NCI-H345 treated with DMSO at 0.1 percent for 48 hours (cell line): Measurements from ENCODE around the gene GLCCI1.
"Not testable (repeated sequence)": the region's sequence is repeated elsewhere in the genome, so short reads cannot be mapped to it uniquely, and the experiment has no call there.

Source experiments
- DNase-seq: peaks from one replicate; lab custom pipeline; 2025; ENCODE audit not compliant: unreplicated experiment; lab: John Stamatoyannopoulos, UW

GLCCI1 gene

DNA sequence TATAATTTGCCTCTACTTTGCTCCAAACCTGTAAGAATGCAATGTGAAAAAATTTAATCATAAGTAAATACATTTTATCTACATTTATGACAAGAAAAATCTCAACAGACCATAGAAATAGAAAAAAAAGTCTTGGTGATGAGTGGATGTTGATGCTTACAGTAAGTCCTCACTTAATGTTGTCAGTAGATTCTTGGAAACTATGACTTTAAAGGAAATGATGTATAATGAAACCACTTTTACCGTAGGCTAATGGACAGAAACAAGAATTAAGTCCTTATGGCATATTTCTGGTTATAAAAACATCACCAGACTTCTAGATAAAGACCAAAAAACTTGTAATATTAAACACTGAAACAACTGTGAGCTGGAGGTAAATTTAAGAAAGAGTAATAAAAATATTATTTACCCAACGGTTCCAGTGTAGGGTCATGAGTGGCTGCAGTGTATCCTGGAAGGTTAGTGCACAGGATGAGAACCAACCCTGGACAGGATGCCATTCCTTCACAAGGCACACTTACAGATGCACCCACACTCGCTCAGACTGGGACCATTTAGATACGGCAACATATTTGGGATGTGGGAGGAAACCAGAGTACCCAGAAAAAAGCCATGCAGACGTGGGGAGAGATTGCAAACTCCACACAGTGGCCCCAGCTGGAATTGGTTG, 76.3 kb downstream of the GLCCI1 start:
- no peak for DNase-seq

DNA sequence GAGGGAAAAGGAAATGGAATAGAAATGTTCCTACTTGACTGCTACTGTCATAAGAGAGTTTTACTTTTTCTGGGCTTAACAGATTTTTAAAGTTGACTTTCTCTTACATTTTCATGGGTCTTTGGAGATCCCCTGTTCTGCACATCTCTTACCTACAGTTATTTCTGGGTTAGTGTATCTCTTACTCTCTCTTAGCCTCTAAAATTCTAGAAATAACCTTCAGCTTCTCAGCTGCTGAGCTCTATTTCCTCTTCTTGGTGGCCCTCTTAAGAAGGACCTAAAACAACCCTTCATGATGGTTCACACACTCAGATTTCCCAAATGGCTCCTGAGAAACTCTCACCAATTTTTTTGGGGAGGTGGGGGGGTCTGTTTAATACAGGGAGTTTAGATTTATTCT, 79.5 kb downstream of the GLCCI1 start:
- DNase-seq: not testable (repeated sequence)

DNA sequence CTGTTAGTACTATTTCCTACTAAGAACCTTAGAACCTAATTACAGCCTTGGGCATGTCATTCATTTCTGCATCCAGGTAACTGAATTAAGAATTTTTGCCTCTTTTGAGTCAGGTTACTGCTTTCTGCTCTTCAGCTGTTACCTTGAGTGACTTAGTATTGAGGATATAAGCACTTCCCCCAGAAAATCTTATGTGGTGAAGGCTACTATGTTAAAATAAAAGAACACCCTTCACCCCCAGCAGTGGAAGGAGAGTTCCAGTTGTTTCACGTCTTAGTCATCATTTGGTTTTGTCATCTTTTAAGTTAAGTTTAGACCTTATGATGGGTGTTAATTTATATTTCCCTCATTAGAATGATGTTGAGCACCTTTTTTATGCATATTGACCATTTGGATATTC, 82.8 kb downstream of the GLCCI1 start:
- no peak for DNase-seq

DNA sequence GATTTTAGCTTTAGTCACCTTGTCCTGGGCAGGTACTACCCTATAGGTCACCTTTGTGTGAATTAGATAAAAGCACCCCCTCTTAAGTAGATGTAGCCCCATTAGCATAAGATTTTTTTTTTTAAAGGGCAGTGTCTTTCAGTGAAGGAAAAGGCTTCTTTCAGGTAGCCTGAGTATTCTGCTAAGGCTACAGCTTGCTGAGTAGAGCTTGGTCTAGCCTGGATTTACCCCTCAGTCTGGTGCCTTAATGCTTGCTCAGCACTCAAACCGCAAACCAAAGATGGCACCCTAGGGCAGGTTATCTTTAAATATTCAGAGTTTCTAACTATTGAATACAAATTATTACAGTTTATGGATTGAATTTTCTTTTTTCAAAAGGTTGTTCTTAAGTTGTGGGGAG, 83.4 kb downstream of the GLCCI1 start:
- no peak for DNase-seq

DNA sequence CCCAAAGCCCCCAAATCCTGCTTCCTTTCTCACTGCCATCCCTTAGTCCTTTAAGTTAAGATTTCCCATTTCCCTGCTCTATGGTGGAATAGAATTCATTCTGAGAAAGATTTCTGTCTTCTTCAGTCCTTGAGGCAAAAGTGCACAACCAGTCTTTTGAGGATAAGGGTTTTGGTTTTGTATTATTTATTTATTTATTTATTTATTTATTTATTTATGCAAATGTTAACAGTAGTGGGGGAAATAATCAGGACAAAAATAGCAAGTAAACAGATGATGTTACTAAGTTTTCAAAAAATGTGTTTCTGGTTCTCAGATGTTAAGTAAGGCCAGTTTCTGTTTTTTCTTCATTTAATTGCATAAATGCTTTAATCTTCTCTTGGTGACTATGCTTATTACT, 84.2 kb downstream of the GLCCI1 start:
- no peak for DNase-seq

DNA sequence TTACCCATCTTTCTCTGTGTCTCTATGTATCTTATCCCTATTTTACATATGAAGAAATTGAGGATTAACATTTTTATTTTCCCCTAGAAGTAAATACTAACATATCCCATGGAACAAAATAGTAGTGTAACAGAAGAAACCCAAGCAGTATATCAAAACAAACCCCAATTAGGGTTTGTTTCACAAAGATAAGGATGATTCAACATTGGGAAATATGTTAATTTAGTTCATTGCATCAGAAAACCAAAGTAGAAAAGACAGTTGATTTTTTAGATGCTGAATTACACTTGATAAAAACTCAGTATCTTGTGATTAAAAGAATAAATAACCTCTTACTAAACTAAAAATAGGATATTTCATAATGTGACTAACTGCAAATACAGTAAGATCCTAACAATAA, 87.8 kb downstream of the GLCCI1 start:
- no peak for DNase-seq

DNA sequence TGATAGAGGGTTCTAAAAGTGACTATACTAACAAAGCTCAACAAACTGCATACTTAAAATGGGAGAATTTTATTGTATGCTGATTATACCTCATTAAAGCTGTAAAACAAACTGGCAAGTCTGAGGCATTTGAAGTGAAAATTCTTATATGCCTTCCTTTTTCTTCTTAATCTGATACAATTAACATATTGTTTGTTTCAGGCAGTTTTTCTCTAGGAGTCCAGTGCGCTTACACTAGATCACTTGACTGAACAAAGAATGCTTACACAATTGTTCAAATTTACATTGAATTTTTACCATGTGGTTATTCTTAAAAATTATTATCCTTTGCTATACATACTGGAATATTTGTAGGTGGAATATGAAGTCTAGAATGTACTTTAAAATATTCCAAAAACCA, 89.0 kb downstream of the GLCCI1 start:
- no peak for DNase-seq

DNA sequence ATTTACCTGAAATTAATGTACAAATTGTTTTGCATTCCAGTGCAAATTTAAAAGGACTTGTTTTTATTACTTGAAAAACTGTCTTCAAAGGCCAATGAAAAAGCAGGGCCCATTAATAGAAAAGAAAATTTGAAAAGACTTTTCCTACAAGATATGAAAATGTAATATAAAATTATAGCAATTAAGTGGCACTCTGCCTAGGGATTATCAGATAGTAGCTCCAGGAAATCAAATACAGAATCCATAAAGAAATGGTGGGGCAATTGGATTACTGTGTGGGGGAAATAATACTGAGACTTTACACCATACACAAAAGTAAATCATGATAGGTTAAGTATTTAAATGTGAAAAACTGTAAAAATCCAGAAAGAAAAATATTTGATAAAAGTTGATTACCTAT, 89.7 kb downstream of the GLCCI1 start:
- DNase-seq: no peak

DNA sequence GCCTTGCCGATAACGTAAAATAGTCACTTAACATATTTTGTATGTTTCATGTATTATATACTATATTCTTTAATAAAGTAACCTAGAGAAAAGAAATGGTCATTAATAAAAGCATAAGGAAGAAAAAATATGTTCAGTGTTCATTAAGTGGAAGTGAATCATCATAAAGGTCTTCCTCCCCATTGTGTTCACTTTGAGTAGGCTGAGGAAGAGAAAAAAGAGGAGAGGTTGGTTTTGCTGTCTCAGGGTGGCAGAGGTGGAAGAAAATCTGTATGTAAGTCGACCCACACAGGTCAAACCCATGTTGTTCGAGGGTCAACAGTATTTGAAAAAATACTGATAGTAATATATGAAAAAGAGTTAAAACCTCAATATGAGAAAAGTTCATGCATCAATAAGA, 90.3 kb downstream of the GLCCI1 start:
- no peak for DNase-seq

DNA sequence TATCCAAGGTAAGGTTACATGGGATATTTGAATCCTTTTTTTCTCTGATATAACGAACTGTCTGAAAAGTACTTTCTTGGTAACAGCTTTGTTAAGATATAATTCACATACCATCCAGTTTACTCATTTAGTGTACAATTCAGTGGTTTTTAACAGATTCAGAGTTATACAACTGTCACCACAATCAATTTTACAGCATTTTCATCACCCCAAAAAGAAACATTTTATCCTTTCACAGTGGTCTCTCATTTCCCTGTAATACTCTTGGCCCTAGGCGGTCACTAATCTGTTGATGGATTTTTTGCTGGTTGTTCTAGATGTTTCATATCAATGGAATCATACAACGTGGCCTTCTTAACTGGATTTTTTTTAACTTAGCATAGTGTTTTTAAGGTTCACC, 91.6 kb downstream of the GLCCI1 start:
- no peak for DNase-seq

DNA sequence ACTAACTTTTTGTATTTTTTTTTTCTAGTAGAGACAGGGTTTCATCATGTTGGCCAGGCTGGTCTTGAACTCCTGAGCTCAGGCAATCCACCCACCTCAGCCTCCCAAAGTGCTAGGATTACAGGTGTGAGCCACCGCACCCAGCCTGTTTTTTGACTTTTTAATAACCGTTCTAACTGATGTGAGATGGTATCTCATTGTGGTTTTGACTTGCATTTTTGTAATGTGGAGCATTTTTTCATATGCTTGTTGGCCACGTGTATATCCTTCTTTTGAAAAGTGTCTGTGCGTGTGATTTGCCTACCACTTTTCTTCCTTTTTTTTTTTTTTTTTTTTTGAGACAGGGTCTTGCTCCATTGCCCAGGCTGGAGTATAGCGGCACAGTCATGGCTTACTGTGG, 94.7 kb downstream of the GLCCI1 start:
- DNase-seq: not testable (repeated sequence)

DNA sequence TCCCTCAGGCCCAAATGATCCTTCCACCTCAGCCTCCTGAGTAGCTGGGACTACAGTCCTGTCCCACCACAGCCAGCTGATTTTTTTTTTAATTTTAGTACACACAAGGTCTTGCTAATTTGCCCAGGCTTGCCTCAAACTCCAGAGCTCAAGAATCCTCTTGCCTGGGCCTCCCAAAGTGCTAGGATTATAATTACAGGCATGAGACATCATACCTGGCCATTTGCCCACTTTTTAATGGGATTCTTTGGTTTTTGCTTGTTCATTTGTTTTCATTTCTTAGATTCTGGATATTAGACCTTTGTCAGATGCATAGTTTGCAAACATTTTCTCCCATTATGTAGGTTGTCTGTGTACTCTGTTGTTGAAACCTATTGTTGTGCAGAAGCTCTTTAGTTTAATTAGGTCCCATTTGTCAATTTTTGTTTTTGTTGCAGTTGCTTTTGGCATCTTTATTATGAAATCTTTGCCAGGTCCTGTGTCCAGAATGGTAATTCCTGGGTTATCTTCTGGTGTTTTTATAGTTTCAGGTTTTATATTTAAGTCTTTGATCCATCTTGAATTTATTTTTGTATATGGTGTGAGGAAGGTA, 95.2 kb downstream of the GLCCI1 start:
- no peak for DNase-seq

DNA sequence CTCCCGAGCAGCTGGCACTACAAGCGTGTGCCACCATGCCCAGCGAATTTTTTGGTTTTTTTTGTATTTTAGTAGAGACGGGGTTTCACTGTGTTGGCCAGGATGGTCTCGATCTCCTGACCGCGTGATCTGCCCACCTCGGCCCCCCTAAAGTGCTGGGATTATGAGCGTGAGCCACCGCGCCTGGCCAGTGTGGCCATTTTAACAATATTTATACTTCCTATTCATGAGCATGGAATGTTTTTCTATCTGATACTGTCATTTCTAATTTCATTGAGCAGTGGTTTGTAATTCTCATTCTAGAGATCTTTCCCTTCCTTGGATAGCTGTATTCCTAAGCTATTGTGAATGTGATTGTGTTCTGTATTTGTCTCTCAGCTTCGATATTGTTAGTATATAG, 96.2 kb downstream of the GLCCI1 start:
- DNase-seq: no peak

DNA sequence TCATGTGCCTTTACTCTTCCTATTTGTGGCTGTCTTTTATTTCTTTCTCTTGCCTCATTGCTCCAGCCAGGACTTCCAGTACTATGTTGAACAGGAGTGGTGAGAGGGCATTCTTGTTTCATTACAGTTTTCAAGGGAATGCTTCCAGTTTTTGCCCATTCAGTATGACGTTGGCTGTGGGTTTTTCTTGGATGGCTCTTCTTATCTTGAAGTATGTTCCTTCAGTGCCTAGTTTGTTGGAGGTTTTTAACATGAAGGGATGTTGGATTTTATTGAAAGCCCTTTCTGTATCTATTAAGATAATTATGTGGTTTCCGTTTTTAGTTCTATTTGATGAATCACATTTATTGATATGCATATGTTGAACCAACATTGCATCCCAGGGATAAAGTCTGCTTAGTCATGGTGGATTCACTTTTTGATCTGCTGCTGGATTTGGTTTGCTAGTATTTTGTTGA, 96.8 kb downstream of the GLCCI1 start:
- no peak for DNase-seq

DNA sequence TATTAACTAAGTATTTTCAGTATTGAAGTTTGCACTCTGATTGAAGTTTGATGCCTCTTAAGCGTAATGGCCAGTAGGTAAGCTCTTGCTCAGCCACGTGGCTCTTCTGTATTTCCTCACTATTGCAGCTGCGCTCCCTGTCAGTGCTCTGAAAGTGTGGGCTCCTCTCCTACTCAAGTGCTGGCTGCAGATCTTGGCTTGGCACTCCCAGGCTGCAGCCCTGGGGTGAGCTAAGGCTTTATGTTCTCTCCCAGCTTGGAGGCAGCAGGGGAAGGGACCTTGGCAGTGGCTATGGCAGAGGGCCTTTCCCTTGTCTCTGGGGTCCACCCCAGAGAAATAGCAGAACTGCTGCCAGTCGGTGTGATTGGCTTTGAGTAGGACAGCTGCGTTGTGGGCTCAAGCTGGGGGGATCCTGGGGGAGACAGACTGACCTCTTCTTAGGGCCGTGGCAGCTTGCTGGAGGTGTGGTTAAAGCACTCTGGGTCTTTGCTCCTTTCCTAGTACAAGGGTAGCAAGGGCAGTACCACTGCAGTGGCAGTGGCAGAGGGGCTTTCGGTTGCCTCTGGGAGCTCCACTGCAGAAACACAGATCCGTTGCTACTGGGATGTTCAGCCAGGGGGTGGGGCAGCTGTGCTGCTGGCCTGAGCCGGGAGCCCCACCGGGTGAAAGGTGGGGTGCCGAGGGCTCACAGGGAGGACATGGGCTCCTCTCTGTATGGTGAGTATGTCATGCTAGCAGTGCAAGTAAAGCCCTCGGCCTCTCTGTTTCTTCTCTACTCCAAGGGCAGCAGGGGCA, 100.5 kb downstream of the GLCCI1 start:
- no peak for DNase-seq

DNA sequence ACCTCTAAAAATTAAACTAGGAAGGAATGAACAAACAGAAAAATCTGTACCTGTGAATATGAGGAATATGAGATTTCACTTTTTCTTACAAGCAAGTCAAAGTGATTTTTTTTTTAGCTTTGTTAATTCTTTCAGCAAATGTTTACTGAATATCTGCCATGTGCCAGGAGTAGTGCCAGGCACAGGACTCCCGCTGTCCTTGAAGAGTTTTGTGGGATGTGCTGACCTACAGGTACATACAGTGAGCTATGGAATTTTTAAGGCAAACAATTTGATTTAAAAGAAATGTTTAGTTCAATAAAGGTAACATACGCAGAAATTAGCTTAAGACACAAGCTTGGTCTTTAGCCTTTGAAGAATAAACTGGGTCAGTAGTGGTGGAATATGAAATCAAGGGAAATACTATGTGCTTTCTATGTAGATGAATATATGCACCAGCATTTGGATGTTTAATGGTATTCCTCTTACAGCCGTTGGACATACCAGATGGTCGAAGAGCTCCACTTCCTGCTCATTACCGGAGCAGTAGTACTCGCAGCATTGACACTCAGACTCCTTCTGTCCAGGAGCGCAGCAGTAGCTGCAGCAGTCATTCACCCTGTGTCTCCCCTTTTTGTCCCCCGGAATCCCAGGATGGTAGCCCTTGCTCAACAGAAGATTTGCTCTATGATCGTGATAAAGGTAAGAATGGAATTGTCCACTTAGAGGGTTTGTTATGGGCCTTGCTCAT, 102.0 kb downstream of the GLCCI1 start:
- DNase-seq: no peak

DNA sequence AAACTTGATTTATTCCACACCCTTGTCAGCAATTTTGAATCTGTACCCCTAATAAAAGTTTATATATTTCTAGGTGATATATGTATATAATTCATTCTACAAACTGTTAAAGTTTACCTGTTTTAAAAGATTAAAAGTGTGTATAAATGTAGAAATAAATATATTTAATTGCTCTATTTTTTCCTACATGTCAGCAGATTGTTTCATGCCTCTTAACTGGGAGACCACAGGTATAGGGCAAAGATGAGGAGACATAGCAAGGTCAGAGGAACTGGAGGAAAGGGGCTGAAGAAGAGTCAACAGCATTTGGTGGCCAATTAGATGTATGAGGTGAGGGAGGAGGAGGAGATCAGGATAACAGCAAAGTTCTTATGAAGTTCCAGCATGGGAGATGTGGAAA, 109.8 kb downstream of the GLCCI1 start:
- DNase-seq: no peak

DNA sequence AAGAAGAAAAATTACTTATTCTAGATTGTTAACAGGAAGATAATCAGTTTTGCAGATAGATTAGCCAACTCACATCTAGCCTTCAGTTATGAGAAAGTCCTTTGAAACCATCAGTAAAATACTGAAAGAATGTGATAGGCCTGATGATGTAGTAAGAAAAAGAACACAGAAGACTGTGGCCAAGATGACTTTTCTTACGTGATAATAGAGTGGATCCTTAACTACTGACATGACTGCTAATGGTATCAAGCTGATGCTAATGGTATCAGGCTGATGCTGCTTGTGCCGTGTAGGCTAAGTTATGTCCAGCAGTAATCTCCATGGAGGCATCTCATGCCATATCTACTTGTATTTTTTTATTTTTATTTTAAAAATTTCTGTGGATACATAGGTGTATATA, 114.2 kb downstream of the GLCCI1 start:
- DNase-seq: no peak

DNA sequence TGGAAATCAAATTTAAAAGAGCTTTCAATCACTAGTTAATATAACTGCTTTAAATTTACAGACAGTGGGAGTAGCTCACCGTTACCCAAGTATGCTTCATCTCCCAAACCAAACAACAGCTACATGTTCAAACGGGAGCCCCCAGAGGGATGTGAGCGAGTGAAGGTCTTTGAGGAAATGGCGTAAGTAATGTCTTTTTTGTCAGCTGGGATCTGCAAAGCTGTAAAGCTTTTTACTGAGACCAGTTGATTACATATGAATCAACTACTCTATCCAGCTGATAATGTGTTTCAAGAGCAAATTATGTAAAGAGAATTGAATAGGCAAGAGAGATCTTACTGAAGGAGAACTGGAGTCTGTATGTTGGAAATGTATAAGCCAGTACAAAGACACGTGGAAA, 116.2 kb downstream of the GLCCI1 start:
- peak; percentile 10 for DNase-seq

DNA sequence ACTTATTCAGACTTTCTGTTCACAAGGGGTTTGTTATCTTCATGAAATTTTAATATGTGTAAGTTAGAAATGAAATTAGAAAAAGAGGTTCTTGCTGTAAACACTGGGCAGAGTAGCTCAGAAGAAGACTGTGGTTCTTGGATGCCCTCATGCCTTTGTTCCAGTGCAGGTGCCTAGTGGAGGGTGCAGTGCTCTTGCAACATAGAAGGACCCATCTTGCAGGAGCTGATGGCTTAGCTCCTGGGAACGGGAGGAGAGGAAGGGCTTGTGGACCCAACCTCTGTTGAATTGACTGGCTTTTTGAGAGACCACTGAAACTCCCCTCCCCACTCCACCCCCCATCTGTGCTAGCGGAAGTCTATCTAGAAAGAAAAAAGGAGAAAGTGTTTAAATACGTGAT, 116.8 kb downstream of the GLCCI1 start:
- DNase-seq: no peak

DNA sequence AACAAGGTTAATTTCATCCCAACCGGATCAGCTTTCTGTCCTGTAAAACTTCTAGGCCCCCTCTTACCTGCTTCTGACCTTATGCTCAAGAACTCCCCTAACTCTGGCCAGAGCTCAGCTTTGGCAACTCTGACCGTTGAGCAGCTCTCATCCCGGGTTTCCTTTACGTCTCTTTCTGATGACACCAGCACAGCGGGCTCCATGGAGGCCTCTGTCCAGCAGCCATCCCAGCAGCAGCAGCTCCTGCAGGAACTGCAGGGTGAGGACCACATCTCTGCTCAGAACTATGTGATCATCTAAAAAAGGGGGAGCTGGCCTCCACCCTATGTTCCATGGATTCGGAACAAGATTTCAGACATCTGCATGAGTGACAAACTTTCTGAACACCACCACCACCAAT, 117.6 kb downstream of the GLCCI1 start:
- no peak for DNase-seq
